SHP77 (cell line): ENCODE measurements around the gene IL26.

Source experiments
- DNase-seq, 2 experiments: peaks; one replicate each; lab custom pipeline; 2025; lab: John Stamatoyannopoulos, UW

Gene IL26

GRCh38 chr12:68225576-68226476 is at the start of gene IL26:
Gene IL26 (minus strand): TSS chr12:68225810. CDS start chr12:68225756, 54 bp downstream.
- DNase-seq = no peak

GRCh38 chr12:68272732-68273131 is 47.1 kb upstream of the IL26 start:
- DNase-seq = no peak

GRCh38 chr12:68271346-68271745 is 45.7 kb upstream of the IL26 start:
- no peak for DNase-seq

GRCh38 chr12:68270358-68270757 is 44.7 kb upstream of the IL26 start:
- DNase-seq = no peak

GRCh38 chr12:68269779-68270178 is 44.2 kb upstream of the IL26 start:
- DNase-seq = no peak

- DNase-seq = no peak
Observed at GRCh38 chr12:68268967-68269366, 43.4 kb upstream of the IL26 start.

- DNase-seq = no peak
Observed at GRCh38 chr12:68267892-68268396, 42.3 kb upstream of the IL26 start.

- no peak for DNase-seq
Observed at GRCh38 chr12:68264857-68265256, 39.2 kb upstream of the IL26 start.

- DNase-seq = no peak
Observed at GRCh38 chr12:68264158-68264855, 38.7 kb upstream of the IL26 start.

GRCh38 chr12:68263366-68263765 is 37.8 kb upstream of the IL26 start:
- no peak for DNase-seq

GRCh38 chr12:68261896-68262295 is 36.3 kb upstream of the IL26 start:
- DNase-seq = no peak

- no peak for DNase-seq
Observed at GRCh38 chr12:68260153-68260552, 34.5 kb upstream of the IL26 start.

- DNase-seq = no peak
Observed at GRCh38 chr12:68259318-68259940, 33.8 kb upstream of the IL26 start.

GRCh38 chr12:68253504-68253903 is 27.9 kb upstream of the IL26 start, which contains the start of gene IL22:
Gene IL22 (minus strand): TSS chr12:68253604. CDS start chr12:68253448, 156 bp downstream.
- DNase-seq = no peak

GRCh38 chr12:68252077-68252476 is 26.5 kb upstream of the IL26 start:
- no peak for DNase-seq

- no peak for DNase-seq
Observed at GRCh38 chr12:68250454-68250853, 24.8 kb upstream of the IL26 start.

- no peak for DNase-seq
Observed at GRCh38 chr12:68247785-68248184, 22.2 kb upstream of the IL26 start.

- DNase-seq = no peak
Observed at GRCh38 chr12:68246350-68246749, 20.7 kb upstream of the IL26 start.

- no peak for DNase-seq
Observed at GRCh38 chr12:68245180-68246021, 19.8 kb upstream of the IL26 start.

- no peak for DNase-seq
Observed at GRCh38 chr12:68242777-68243176, 17.2 kb upstream of the IL26 start.

GRCh38 chr12:68240975-68241374 is 15.4 kb upstream of the IL26 start:
- DNase-seq = no peak

- no peak for DNase-seq
Observed at GRCh38 chr12:68240079-68240478, 14.5 kb upstream of the IL26 start.
